Calu3 (cell line): ENCODE data around the gene ASB7. TPM values are rescaled to one million over a fixed set of nuclear protein-coding genes. Genes with fewer than 3 reads are reported as not detected.

ENCODE experiments used
- BruUV-seq: library from RNA; stranded (reverse); fragments of 400-500 nt; replicated peaks from 2 replicates; lab custom pipeline; 2021; lab: Mats Ljungman, UMichigan
- CTCF ChIA-PET: fragments of 300-600 bp; sonication (Branson Sonifier 250); formaldehyde crosslinking; loops from one replicate; lab custom pipeline; 2022; ENCODE audit warnings: antibody characterized with exemption; lab: Charles Lee
- DNase-seq: peaks from one replicate; pipeline ENCODE4 v3.0.0; 2022
- H3K27ac Mint-ChIP-seq: one replicate; pipeline ENCODE4 v1.8.0; 2022; ENCODE audit warnings: mixed read lengths; ENCODE audit not compliant: unreplicated experiment
- H3K27me3 Mint-ChIP-seq: one replicate; pipeline ENCODE4 v1.8.0; 2022; ENCODE audit warnings: mixed read lengths; ENCODE audit not compliant: unreplicated experiment
- H3K36me3 Mint-ChIP-seq: one replicate; pipeline ENCODE4 v1.8.0; 2022; ENCODE audit warnings: mild to moderate bottlenecking, moderate library complexity, mixed read lengths; ENCODE audit not compliant: insufficient read depth, unreplicated experiment
- H3K4me1 Mint-ChIP-seq: one replicate; pipeline ENCODE4 v1.8.0; 2022; ENCODE audit warnings: mild to moderate bottlenecking, low read depth, mixed read lengths; ENCODE audit not compliant: unreplicated experiment
- H3K4me3 Mint-ChIP-seq: one replicate; pipeline ENCODE4 v1.8.0; 2022; ENCODE audit warnings: mild to moderate bottlenecking, low read depth, moderate library complexity, mixed read lengths; ENCODE audit not compliant: unreplicated experiment
- H3K9me3 Mint-ChIP-seq: one replicate; pipeline ENCODE4 v1.8.0; 2022; ENCODE audit warnings: low read depth, mixed read lengths; ENCODE audit not compliant: unreplicated experiment
- CTCF ChIP-seq: fragments of 200-600 bp; IDR thresholded peaks from one replicate; pipeline ENCODE4 v1.8.0; 2022; ENCODE audit warnings: antibody characterized with exemption; ENCODE audit not compliant: unreplicated experiment
- intact Hi-C: fragments of 100-400 bp; cut with micrococcal nuclease; formaldehyde crosslinking; loops from one replicate; pipeline ENCODE4 v1.10.0; 2022; ENCODE audit not compliant: unreplicated experiment
- total RNA-seq: library from RNA; stranded (reverse); gene quantifications from 2 replicates; pipeline ENCODE4 v1.2.3, GENCODE V29; 2022

Gene ASB7
- total RNA-seq, 1 experiment from 2014 or later: 19.4 TPM

- CTCF ChIA-PET: no interaction called here
- Mint-ChIP-seq H3K4me3 (no peak overlapping the region), H3K4me1 (peaks cover 54% of the 10 kb centered on the region), H3K9me3 (peaks cover 3% of the 10 kb centered on the region), H3K36me3 (peaks cover 6% of the 10 kb centered on the region), H3K27ac (no peak overlapping the region), H3K27me3 (no peaks in the 10 kb centered on the region)
- no peak for DNase-seq
- no peak for TF ChIP-seq CTCF
- intact Hi-C loops: no loop called here
- no TSS peak for BruUV-seq
Observed at GRCh38 chr15:100690795-100691158, 88.4 kb downstream of the ASB7 start.

DNA sequence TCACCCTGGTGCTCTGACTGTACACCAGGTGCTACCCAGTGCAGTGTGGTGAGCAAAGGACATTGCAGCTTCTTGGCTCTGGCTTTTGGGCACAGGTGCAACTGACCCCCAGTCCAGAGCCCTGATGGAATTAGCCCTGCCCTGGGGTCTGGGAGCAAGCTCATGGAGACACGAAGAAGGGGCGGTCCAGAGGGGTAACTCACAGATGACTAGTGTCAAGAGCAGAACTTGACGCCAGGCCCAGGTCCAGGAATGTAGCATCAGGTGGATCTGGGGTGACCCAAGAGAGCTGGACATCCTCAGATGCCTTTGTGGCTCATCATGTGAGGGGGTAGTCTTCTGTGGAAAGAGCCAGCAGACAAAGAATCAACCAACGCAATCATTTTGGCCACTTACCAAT, 88.9 kb downstream of the ASB7 start:
- peaks cover 53% of the 10 kb centered on the region for H3K4me1 Mint-ChIP-seq
- H3K9me3 Mint-ChIP-seq: peaks cover 3% of the 10 kb centered on the region
- no TSS peak for BruUV-seq

GRCh38 chr15:100692246-100692645, 89.9 kb downstream of the ASB7 start:
- intact Hi-C loops: no loop called here
- Mint-ChIP-seq H3K9me3 (peaks cover 8% of the 10 kb centered on the region), H3K27me3 (no peaks in the 10 kb centered on the region), H3K27ac (no peak overlapping the region), H3K4me1 (peaks cover 50% of the 10 kb centered on the region), H3K4me3 (no peak overlapping the region), H3K36me3 (peaks cover 6% of the 10 kb centered on the region)
- CTCF ChIA-PET: no interaction called here
- no peak for TF ChIP-seq CTCF
- no peak for DNase-seq
- no TSS peak for BruUV-seq

More for the DNA sequence above, 88.9 kb downstream of the ASB7 start:
- intact Hi-C loops: no loop called here
- Mint-ChIP-seq H3K36me3 (peaks cover 6% of the 10 kb centered on the region), H3K4me3 (no peak overlapping the region), H3K27ac (no peak overlapping the region), H3K27me3 (no peaks in the 10 kb centered on the region)
- DNase-seq: no peak
- no peak for TF ChIP-seq CTCF
- CTCF ChIA-PET: no interaction called here

- peaks cover 8% of the 10 kb centered on the region for H3K9me3 Mint-ChIP-seq
- TF ChIP-seq CTCF: no peak
- CTCF ChIA-PET: no interaction called here
- no peaks in the 10 kb centered on the region for H3K27me3 Mint-ChIP-seq
- no peak overlapping the region for H3K27ac Mint-ChIP-seq
- BruUV-seq: no TSS peak
- intact Hi-C loops: loop anchor here (1.0 kb wide), 1 partner anchor 21 kb away; no protein-coding TSS in a partner anchor
- peaks cover 46% of the 10 kb centered on the region for H3K4me1 Mint-ChIP-seq
- H3K4me3 Mint-ChIP-seq: no peak overlapping the region
- DNase-seq: no peak
- H3K36me3 Mint-ChIP-seq: peaks cover 6% of the 10 kb centered on the region
Observed at GRCh38 chr15:100692671-100693070, 90.3 kb downstream of the ASB7 start.
